A673 (cell line): ENCODE measurements around the gene IQUB.

Experiments used
- CTCF ChIP-seq: fragments of 300-800, 200-600 bp; sonication (generic); conservative IDR thresholded peaks from 2 replicates; pipeline ENCODE4 v1.5.1; 2017; ENCODE audit warnings: low read depth, mild to moderate bottlenecking, antibody characterized with exemption, low read length, moderate library complexity, mixed read lengths
- EZH2 ChIP-seq: fragments of 200-600 bp; sonication (generic); IDR thresholded peaks from 2 replicates; pipeline ENCODE4 v1.6.1; 2017; ENCODE audit warnings: borderline replicate concordance, low read depth, mild to moderate bottlenecking, mixed read lengths, antibody characterized with exemption, low read length; ENCODE audit not compliant: poor library complexity, severe bottlenecking

GRCh38 chr7:123558289-123558874, 24.0 kb upstream of the IQUB start:
- TF ChIP-seq CTCF (no peak), EZH2 (no peak)
